Measurements from ENCODE around the gene MAPKAPK5. TPM values are rescaled to one million over a fixed set of nuclear protein-coding genes. Genes with fewer than 3 reads are reported as not detected.
A peak's percentile ranks its signal among the peaks of the same experiment; 100 is the strongest.
"Not testable (repeated sequence)": the region's sequence is repeated elsewhere in the genome, so short reads cannot be mapped to it uniquely, and the experiment has no call there.

The MAPKAPK5 gene
- total RNA-seq, 1 donor from 2014 or later: 70.8 TPM

DNA sequence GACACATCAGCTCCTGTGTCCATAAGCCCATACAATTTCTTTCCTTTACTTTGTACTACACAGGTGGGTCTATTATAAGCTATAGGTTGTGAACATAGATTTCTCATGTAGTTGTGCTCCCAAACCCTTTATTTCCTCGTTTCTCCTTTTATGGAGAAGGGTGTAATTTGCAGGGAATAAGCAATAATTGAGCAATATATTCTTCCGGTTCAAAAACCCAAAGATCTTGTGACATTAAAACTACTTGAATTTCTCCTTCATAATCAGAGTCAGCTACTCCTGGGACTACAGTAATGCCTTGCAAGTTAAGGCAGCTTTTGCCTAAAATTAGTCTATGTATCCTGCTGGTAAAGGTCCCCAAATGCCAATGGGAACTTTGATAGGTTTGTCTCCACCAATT, 19.1 kb upstream of the MAPKAPK5 start:
- TF ChIP-seq, protein P1, sequence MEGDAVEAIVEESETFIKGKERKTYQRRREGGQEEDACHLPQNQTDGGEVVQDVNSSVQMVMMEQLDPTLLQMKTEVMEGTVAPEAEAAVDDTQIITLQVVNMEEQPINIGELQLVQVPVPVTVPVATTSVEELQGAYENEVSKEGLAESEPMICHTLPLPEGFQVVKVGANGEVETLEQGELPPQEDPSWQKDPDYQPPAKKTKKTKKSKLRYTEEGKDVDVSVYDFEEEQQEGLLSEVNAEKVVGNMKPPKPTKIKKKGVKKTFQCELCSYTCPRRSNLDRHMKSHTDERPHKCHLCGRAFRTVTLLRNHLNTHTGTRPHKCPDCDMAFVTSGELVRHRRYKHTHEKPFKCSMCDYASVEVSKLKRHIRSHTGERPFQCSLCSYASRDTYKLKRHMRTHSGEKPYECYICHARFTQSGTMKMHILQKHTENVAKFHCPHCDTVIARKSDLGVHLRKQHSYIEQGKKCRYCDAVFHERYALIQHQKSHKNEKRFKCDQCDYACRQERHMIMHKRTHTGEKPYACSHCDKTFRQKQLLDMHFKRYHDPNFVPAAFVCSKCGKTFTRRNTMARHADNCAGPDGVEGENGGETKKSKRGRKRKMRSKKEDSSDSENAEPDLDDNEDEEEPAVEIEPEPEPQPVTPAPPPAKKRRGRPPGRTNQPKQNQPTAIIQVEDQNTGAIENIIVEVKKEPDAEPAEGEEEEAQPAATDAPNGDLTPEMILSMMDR (IDR thresholded peaks at IDR 0.05): no peak
- no peaks in the 10 kb centered on the region for H3K36me3 ChIP-seq
- peaks cover 11% of the 10 kb centered on the region for H3K4me1 ChIP-seq
- no peak overlapping the region for H3K4me3 Mint-ChIP-seq
- H4K20me1 ChIP-seq (ENCODE audit: low read depth): no peaks in the 10 kb centered on the region
- peaks cover 33% of the 10 kb centered on the region for H3K4me1 Mint-ChIP-seq
- H3K9ac ChIP-seq: no peak overlapping the region
- no peak overlapping the region for H3K27ac ChIP-seq
- H3K27me3 ChIP-seq: no peaks in the 10 kb centered on the region
- DNase-seq (ENCODE audit: low spot score): no peak
- peaks cover 5% of the 10 kb centered on the region for H3K27me3 Mint-ChIP-seq (ENCODE audit: insufficient read depth, low read depth)
- peak overlapping the region; percentile 20 for H3K4me2 ChIP-seq
- H2AFZ ChIP-seq (replicated peaks): peak overlapping the region; percentile 89
- peaks cover 3% of the 10 kb centered on the region for H3F3A ChIP-seq (ENCODE audit: low read depth)
- no peaks in the 10 kb centered on the region for H3K79me2 ChIP-seq (ENCODE audit: low read depth)
- H3K4me3 ChIP-seq: no peak overlapping the region
- H3K27ac Mint-ChIP-seq: no peak overlapping the region
- no peaks in the 10 kb centered on the region for H3K9me3 Mint-ChIP-seq
- H3K9me3 ChIP-seq (ENCODE audit: low read depth): no peaks in the 10 kb centered on the region
- no peaks in the 10 kb centered on the region for H3K36me3 Mint-ChIP-seq

- Histone ChIP-seq H3K27me3 (no peaks in the 10 kb centered on the region), H3K4me1 (peaks cover 11% of the 10 kb centered on the region), H3K4me3 (no peak overlapping the region), H3F3A (ENCODE audit: low read depth) (peaks cover 3% of the 10 kb centered on the region), H3K27ac (no peak overlapping the region), H3K36me3 (no peaks in the 10 kb centered on the region), H2AFZ (replicated peaks) (peak overlapping the region; percentile 89), H3K79me2 (ENCODE audit: low read depth) (no peaks in the 10 kb centered on the region), H3K4me2 (no peak overlapping the region), H3K9ac (no peak overlapping the region), H4K20me1 (ENCODE audit: low read depth) (no peaks in the 10 kb centered on the region), H3K9me3 (ENCODE audit: low read depth) (no peaks in the 10 kb centered on the region)
- H3K4me1 Mint-ChIP-seq: peaks cover 33% of the 10 kb centered on the region
- H3K27me3 Mint-ChIP-seq (ENCODE audit: insufficient read depth, low read depth): peaks cover 5% of the 10 kb centered on the region
- H3K36me3 Mint-ChIP-seq: no peaks in the 10 kb centered on the region
- H3K9me3 Mint-ChIP-seq: no peaks in the 10 kb centered on the region
- no peak overlapping the region for H3K4me3 Mint-ChIP-seq
- no peak overlapping the region for H3K27ac Mint-ChIP-seq
- DNase-seq (ENCODE audit: low spot score): no peak
- TF ChIP-seq EZH2phosphoT487 (IDR thresholded peaks at IDR 0.05): no peak
- no peak for TF ChIP-seq EZH2 (IDR thresholded peaks at IDR 0.05)
- TF ChIP-seq, protein P1 (IDR thresholded peaks at IDR 0.05): no peak
These were observed 18.1 kb upstream of the MAPKAPK5 start for GRCh38 chr12:111823891-111824290.

DNA sequence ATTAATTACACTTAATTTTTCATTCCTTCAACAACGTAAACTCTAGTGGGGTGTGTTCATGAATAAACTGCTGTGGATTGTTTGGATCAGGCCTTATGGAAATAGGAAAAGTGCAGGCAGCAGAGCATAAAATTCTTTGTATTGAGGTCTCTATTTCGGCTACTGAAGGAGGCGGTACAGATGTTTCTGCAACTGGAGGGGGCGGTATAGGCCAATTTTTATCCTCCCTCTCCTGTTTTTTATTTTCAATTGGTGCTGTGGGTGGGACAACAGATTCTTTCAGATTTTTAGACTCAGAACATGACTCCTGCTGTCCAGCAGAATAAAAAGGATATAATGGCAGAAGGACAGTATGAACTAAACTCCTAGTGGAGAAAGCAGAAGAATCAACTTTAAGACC, 17.7 kb upstream of the MAPKAPK5 start:
- Histone ChIP-seq H2AFZ (replicated peaks) (peak overlapping the region; percentile 89), H3K4me1 (peaks cover 11% of the 10 kb centered on the region)
- not testable (repeated sequence) for H3K27me3 ChIP-seq; H3K9me3 ChIP-seq (ENCODE audit: low read depth); H3K36me3 ChIP-seq; H3K79me2 ChIP-seq (ENCODE audit: low read depth); H3K9ac ChIP-seq; H3K27me3 Mint-ChIP-seq (ENCODE audit: insufficient read depth, low read depth); H3K27ac ChIP-seq; H3K9me3 Mint-ChIP-seq; H3F3A ChIP-seq (ENCODE audit: low read depth); H3K36me3 Mint-ChIP-seq; H3K4me3 ChIP-seq; H3K4me3 Mint-ChIP-seq; H3K4me2 ChIP-seq; H3K27ac Mint-ChIP-seq; H4K20me1 ChIP-seq (ENCODE audit: low read depth)
- peak; percentile 21 for DNase-seq (ENCODE audit: low spot score)
- TF ChIP-seq, protein P1 (IDR thresholded peaks at IDR 0.05): peak; percentile 68
- peaks cover 33% of the 10 kb centered on the region for H3K4me1 Mint-ChIP-seq

DNA sequence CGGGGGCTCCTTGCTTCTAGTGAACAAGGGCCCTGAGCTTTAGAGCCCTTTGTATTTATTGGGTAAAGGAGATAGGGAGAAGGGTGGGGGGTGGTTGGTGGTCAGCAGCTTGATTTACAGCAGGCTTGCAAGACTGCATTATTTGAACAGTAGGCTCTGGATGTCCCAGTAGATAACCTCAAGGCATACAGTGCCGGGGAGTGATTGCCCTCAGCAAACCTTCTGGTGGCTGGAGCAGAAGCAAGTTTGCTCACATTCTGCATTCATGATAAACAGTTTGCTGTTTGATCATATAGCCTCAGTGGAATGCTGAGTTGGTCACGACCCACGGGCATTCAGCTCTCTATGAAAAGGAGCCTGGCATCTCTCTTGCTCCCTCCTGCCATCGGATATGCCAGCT, 16.5 kb upstream of the MAPKAPK5 start:
- H3K4me1 ChIP-seq: peaks cover 11% of the 10 kb centered on the region
- no peak overlapping the region for H2AFZ ChIP-seq (replicated peaks)
- H3K4me2 ChIP-seq: no peak overlapping the region
- no peaks in the 10 kb centered on the region for H3K27me3 ChIP-seq
- TF ChIP-seq EZH2 (IDR thresholded peaks at IDR 0.05): no peak
- TF ChIP-seq, protein P1 (IDR thresholded peaks at IDR 0.05): no peak
- no peak for TF ChIP-seq EZH2phosphoT487 (IDR thresholded peaks at IDR 0.05)
- no peaks in the 10 kb centered on the region for H4K20me1 ChIP-seq (ENCODE audit: low read depth)
- H3K9me3 Mint-ChIP-seq: no peaks in the 10 kb centered on the region
- H3K27ac ChIP-seq: no peak overlapping the region
- no peaks in the 10 kb centered on the region for H3K9me3 ChIP-seq (ENCODE audit: low read depth)
- no peak overlapping the region for H3K9ac ChIP-seq
- H3K4me3 ChIP-seq: no peak overlapping the region
- no peak for DNase-seq (ENCODE audit: low spot score)
- no peaks in the 10 kb centered on the region for H3K36me3 Mint-ChIP-seq
- no peaks in the 10 kb centered on the region for H3K36me3 ChIP-seq
- H3K27ac Mint-ChIP-seq: peak overlapping the region; percentile 39
- H3K4me1 Mint-ChIP-seq: peaks cover 33% of the 10 kb centered on the region
- no peak overlapping the region for H3K4me3 Mint-ChIP-seq
- peaks cover 5% of the 10 kb centered on the region for H3K27me3 Mint-ChIP-seq (ENCODE audit: insufficient read depth, low read depth)
- no peaks in the 10 kb centered on the region for H3K79me2 ChIP-seq (ENCODE audit: low read depth)
- peaks cover 3% of the 10 kb centered on the region for H3F3A ChIP-seq (ENCODE audit: low read depth)

All from neural progenitor cell (in vitro differentiated cells).